Pons (tissue), 1 donor: ENCODE data around the gene BRAF.
A peak's percentile ranks its signal among the peaks of the same experiment; 100 is the strongest.
"Not testable (repeated sequence)": the region's sequence is repeated elsewhere in the genome, so short reads cannot be mapped to it uniquely, and the experiment has no call there.

ENCODE experiments used
- DNase-seq: peaks from one replicate; pipeline ENCODE4 v3.0.0-alpha.2; 2016; ENCODE audit warnings: low spot score

Gene BRAF

GRCh38 chr7:140924821-140925421 is at the start of gene BRAF:
BRAF (minus strand) TSS chr7:140924929; CDS start chr7:140924703, 226 bp downstream.
- peak; percentile 86 for DNase-seq

DNA sequence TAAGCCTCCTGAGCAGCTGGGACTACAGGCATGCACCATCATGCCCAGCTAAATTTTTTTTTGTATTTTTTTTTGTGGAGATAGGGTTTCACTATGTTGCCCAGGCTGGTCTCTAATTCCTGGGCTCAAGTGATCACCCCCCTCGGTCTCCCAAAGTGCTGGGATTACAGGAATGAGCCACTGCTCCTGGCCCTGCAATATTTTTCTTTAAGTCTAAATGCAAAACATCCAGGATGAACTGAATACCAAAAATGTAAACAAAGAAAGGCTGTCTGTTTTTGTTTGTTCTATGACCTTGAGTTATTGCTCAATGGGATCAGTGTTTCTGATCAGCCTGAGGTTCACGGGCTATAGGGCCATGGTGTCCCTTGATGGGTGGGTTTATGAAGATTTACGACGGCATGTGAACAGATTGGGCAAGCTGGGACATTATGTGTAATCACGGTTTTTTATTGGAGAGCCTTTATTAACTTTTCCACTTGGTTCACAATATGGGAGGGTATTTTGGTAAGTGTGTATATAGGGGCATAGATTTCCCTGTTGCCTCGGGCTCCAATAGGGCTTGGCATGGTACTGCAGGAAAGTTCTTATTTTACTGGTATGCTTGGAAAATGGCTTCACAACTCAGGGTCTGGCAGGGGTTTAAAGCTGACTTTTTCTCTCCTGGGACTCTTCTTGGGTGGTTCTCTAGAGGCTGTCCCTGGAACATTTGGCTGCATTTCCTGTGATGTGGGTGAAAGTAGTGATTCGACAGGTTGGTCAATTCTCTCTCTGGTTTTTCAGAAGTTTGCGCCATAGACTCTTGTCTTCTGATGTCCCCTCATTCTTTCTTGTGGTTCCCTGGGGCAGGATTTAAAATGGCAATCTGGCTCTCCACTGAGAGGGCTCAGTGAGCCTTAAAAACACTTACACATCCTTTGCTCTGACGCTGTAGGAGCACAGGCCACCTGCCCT is 48.4 kb upstream of the BRAF start:
- DNase-seq, result no peak

DNA sequence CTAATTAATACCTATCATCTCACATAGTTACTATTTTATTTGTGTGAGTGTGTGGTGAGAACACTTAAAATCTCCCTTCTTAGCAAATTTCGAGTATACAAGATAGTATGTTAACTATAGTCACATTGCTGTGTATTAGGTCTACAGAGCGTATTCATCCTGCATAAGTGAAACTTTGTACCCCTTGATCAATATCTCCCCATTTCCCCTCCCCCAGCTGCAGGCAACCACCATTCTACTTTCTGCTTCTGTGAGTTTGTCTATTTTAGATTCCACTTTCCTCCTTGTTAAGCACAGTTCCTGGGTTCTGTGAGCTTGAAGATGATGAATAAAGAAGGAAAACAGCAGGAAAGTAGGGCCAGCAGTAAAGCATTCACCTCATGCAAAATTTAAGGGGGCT is 47.6 kb upstream of the BRAF start:
- no peak for DNase-seq

- no peak for DNase-seq
These were observed 42.7 kb upstream of the BRAF start for GRCh38 chr7:140967438-140967837.

GRCh38 chr7:140966561-140967233 is 42.0 kb upstream of the BRAF start:
- DNase-seq, result no peak

DNA sequence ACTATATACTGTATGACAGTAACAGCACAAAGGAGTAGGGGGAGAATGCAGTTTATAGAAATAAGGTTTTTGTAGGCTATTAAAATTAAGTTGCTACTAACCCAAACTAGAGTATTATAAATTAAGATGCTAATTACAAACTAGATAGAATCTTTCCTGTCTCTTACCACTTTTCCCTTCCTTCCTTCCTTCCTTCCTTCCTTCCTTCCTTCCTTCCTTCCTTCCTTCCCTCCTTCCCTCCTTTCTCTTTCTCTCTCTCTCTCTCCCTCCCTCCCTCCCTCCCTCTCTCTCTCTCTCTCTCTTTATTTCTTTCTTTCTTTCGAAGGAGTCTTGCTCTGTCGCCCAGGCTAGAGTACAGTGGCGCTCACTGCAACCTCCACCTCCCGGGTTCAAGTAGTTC is 36.4 kb upstream of the BRAF start:
- no peak for DNase-seq

- DNase-seq, result not testable (repeated sequence)
These were observed 32.3 kb upstream of the BRAF start for GRCh38 chr7:140956997-140957396.

GRCh38 chr7:140945940-140946339 is 21.2 kb upstream of the BRAF start:
- DNase-seq, result no peak

DNA sequence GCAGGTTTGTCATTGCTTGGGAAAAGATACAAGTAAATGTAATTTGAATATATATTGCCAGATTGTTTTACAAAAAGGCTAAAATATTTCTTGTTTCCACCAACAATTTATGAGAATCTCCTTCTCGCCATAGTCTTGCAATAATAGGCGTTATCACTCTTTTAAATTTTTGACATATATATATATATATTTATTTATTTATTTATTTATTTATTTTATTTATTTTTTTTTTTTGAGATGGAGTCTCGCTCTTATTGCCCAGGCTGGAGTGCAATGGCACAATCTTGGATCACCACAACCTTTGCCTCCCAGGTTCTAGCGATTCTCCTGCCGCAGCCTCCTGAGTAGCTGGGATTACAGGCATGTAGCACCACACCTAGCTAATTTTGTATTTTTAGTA is 17.5 kb upstream of the BRAF start:
- not testable (repeated sequence) for DNase-seq

DNA sequence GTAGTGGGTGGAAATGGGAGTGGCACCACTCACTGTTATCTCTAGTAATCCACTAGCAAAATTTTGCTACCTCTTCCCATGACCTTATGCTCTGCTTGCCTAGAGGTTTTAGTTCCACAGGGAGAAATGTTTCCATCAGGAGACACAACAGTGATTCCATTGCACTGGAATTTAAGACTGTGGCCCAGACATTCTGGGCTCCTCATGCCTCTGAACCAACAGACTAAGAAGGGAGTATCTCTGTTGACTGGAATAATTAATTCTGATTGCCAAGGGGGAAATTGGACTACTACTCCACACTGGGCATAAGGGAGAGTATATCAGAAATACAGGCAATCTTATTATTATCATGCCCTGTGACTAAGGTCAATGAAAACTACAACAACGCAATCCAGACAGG is 16.2 kb upstream of the BRAF start:
- DNase-seq, result no peak

DNA sequence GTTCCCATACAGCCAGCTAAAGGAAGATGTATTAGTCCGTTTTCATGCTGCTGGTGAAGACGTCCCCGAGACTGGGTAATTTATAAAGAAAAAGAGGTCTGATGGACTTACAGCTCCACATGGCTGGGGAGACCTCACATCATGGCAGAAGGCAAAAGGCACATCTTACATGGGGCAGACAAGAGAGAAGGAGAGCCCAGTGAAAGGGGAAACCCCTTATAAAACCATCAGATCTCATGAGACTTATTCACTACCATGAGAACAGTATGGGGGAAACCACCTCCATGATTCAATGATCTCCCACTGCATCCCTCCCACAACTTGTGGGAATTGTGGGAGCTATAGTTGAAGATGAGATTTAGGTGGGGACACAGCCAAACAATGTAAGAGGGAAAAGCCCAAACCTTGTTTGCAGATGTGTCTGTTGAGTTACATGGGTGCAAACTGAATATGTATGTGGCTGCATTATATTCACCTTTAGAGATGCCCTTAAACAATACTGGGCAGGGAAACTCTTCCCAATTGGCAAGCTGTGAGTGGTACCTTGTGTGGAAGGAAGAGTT is 13.1 kb upstream of the BRAF start:
- DNase-seq, result no peak

DNA sequence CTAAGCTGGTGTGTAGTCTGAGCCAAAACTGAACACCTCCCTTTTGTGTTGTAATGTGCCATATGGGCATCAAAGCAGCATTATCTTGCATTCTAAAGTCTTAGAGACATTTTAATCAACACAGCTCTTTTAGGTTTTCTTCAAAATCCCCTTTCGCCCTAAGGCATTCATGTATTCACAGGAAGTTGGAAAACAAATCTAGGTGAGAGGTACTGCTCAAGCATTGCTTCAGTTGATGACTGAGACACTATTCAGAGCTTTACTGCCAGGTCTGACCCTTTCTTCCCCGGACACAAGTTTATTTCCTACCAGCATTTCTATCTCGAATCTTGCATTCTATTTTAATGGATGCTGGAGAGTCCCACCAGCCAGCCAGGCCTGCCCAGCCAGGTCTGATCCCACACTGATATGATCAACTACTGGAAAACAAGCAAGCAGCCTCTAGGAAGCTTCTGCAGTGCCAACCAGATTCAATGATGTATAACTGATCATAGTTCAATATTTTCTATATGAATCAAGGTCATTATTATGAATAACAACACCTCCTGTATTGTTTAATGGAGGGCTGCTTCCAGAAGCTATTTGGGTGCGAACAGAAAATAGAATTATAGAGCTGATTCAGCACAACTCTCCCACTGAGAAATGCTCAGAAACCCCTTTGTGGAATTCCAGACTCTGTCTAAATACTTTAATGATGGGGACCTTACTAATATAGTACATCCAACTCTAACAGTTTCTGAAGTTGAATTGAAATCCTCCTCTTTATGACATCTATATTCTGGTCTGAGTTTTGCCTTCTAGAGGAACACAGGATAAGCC is 4.0 kb upstream of the BRAF start:
- DNase-seq, result no peak

GRCh38 chr7:140927945-140928344 is 3.2 kb upstream of the BRAF start:
- not testable (repeated sequence) for DNase-seq

DNA sequence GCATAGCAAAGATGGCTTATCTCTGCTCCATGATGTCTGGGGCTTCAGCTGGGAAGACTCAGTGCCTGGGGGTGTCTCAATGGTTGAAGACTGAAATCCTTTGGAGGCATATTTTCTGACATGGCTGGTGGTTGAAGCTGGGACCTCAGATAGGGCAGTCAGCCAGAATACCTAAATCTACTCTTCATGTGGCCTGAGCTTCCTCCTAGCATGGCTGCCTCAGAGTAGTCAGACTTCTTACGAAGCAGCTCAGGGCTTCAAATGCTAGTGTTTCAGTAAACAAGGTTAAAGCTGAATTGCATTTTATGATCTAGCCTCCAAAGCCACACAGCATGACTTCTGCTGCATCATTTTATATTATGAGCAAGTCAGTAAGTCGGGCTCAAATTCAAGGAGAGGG is 2.6 kb upstream of the BRAF start:
- no peak for DNase-seq

DNA sequence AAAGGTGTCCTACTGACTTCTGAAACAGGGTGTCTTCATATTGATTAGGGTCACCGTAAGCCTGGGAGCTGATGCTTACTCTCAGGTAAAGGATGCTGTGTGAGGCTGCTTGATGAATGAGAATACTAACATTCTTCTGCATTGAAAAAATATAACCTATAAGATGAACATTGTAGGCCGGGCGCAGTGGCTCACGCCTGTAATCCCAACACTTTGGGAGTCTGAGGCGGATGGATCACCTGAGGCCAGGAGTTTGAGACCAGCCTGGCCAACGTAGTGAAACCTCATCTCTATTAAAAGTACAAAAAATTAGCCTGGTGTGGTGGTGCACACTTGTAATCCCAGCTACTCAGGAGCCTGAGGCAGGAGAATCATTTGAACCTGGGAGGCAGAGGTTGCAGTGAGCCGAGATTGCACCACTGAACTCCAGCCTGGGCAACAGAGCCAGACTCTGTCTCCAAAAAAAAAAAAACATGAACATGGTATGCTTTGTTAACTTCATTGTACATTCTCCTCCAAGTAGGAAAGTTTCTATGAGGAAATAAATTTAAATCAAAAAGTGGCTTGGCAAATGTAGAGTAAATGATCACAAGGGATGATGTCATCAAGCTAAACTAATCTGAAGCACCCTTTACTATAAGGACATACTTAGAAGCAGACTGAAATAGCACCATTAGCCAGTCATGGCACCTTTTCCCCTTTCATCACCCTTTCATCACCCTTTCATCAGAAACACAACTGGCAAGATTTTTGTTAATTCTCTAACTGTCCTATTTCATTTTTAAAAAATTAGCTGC is 1.5 kb upstream of the BRAF start:
- DNase-seq, result no peak

DNA sequence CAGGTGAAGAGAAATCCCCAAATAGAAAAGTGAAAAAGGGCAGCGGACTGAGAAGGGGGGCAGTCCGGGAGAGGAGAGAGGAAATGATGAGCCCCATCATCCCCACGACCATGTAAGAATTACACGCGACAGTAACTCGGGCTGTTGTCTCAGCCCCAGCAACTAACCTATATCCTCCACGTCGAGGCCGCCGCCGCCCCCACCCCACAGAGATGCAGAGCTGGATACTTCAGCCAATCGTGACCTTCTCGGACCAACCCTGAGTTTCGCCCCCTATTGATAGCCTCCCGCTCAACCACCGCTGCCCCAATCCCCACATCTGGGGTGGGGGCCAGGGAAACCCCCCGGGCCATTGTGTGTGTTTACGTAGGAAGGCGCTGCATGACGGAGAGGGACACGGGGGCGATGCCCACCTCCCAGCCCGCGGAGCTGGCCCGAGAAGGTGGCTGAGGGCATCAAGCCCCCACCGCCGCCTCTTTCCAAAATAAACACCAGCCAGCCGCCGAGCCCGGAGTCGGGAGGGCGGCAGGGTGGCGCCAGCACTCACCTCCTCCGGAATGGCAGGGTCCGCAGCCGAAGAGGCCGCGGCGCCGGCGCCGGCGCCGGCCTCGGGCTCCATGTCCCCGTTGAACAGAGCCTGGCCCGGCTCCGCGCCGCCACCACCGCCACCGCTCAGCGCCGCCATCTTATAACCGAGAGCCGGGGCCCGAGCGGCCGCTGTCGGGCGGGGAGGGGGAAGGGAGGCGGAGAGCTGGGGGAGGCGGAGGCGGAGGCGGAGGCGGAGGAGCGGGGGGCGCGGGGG is 509 bp downstream of the BRAF start:
- DNase-seq, result peak; percentile 83

GRCh38 chr7:140923358-140924006 is 1.2 kb downstream of the BRAF start:
- peak; percentile 71 for DNase-seq

DNA sequence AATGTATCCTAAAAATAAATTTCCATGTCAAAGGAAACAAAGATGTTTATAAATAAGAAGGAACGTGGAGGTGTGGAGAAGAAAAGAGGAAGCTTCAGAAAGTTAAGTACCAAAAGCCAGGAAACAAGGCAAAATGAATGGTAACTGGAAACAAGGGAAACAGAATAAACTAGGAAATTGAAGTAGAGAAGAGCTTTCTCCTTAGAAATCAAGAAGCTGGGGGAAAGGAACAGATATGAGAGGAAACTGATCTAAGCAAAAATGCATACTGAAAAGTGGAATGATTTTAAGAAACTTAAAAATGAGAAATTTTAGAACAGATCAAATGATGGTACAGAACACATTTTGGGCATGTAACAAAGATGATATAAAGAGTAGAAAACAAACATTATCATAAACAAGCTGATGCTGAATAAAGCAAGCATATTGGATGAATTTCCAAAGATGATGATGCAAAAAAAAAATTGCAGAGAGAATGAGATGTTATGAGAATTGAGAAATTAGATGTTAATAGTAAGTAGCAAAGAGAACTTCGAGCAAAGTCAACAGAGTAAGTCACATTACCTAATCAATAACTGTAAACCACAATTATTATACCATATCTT is 1.9 kb downstream of the BRAF start:
- peak; percentile 17 for DNase-seq

GRCh38 chr7:140920745-140921144 is 4.0 kb downstream of the BRAF start:
- DNase-seq, result no peak
